Ishikawa (cell line): ENCODE measurements around the gene CABLES1.

Experiments used
- CEBPB ChIP-seq: IDR thresholded peaks from 2 replicates; pipeline ENCODE4 v1.6.1; 2012
- CREB1 ChIP-seq: IDR thresholded peaks from 2 replicates; pipeline ENCODE4 v1.6.1; 2012; ENCODE audit warnings: low read depth
- EGR1 ChIP-seq: IDR thresholded peaks from 2 replicates; pipeline ENCODE4 v1.6.1; 2012
- EP300 ChIP-seq: IDR thresholded peaks from 2 replicates; pipeline ENCODE4 v1.6.1; 2012; ENCODE audit warnings: borderline replicate concordance
- FOXM1 ChIP-seq: IDR thresholded peaks from 2 replicates; pipeline ENCODE4 v1.6.1; 2012; ENCODE audit warnings: low read depth, borderline replicate concordance
- MAX ChIP-seq: IDR thresholded peaks from 2 replicates; pipeline ENCODE4 v1.6.1; 2012
- NFIC ChIP-seq: IDR thresholded peaks from 2 replicates; pipeline ENCODE4 v1.6.1; 2012
- RAD21 ChIP-seq: IDR thresholded peaks from 2 replicates; pipeline ENCODE4 v1.6.1; 2012; ENCODE audit warnings: low read depth
- REST ChIP-seq: IDR thresholded peaks from 2 replicates; pipeline ENCODE4 v1.6.1; 2012; ENCODE audit warnings: low read depth, mild to moderate bottlenecking
- TAF1 ChIP-seq: IDR thresholded peaks from 2 replicates; pipeline ENCODE4 v1.6.1; 2012; ENCODE audit warnings: low read depth, mild to moderate bottlenecking
- TCF12 ChIP-seq: IDR thresholded peaks from 2 replicates; pipeline ENCODE4 v1.6.1; 2012; ENCODE audit warnings: low read depth
- TEAD4 ChIP-seq: IDR thresholded peaks from 2 replicates; pipeline ENCODE4 v1.6.1; 2012
- USF1 ChIP-seq: IDR thresholded peaks from 2 replicates; pipeline ENCODE4 v1.6.1; 2012
- YY1 ChIP-seq: IDR thresholded peaks from 2 replicates; pipeline ENCODE4 v1.6.1; 2012; ENCODE audit warnings: low read depth
- ZBTB7A ChIP-seq: IDR thresholded peaks from 2 replicates; pipeline ENCODE4 v1.6.1; 2012; ENCODE audit warnings: low read depth

CABLES1 gene

GRCh38 chr18:23173912-23174311, 38.6 kb downstream of the CABLES1 start:
- no peak for TF ChIP-seq FOXM1

- TF ChIP-seq MAX, result no peak
- TF ChIP-seq TEAD4, result no peak
- no peak for TF ChIP-seq YY1
- no peak for TF ChIP-seq FOXM1
- TF ChIP-seq EGR1, result no peak
- no peak for TF ChIP-seq TCF12
- no peak for TF ChIP-seq ZBTB7A
- TF ChIP-seq RAD21, result no peak
- no peak for TF ChIP-seq NFIC
- TF ChIP-seq TAF1, result no peak
- no peak for TF ChIP-seq USF1
- no peak for TF ChIP-seq CREB1
- TF ChIP-seq REST, result no peak
- no peak for TF ChIP-seq CEBPB
- TF ChIP-seq EP300, result no peak
These were observed 41.6 kb downstream of the CABLES1 start for GRCh38 chr18:23176701-23177432.

GRCh38 chr18:23177433-23178072, 42.3 kb downstream of the CABLES1 start:
- no peak for TF ChIP-seq CEBPB
- TF ChIP-seq NFIC, result no peak
- TF ChIP-seq RAD21, result no peak
- no peak for TF ChIP-seq EP300
- no peak for TF ChIP-seq EGR1
- no peak for TF ChIP-seq ZBTB7A
- no peak for TF ChIP-seq FOXM1
- TF ChIP-seq YY1, result no peak
- no peak for TF ChIP-seq TAF1
- no peak for TF ChIP-seq TCF12
- TF ChIP-seq REST, result no peak
- no peak for TF ChIP-seq USF1
- TF ChIP-seq TEAD4, result no peak
- TF ChIP-seq CREB1, result no peak
- TF ChIP-seq MAX, result no peak

- TF ChIP-seq FOXM1, result no peak
- no peak for TF ChIP-seq TAF1
- no peak for TF ChIP-seq RAD21
- no peak for TF ChIP-seq TEAD4
- TF ChIP-seq TCF12, result no peak
- no peak for TF ChIP-seq EP300
- no peak for TF ChIP-seq YY1
- no peak for TF ChIP-seq NFIC
- no peak for TF ChIP-seq USF1
- no peak for TF ChIP-seq REST
- TF ChIP-seq MAX, result no peak
- no peak for TF ChIP-seq EGR1
- TF ChIP-seq CEBPB, result no peak
- TF ChIP-seq CREB1, result no peak
- TF ChIP-seq ZBTB7A, result no peak
These were observed 42.9 kb downstream of the CABLES1 start for GRCh38 chr18:23178201-23178600.
